ENCODE data around the gene PDE4D.

The PDE4D gene

DNA sequence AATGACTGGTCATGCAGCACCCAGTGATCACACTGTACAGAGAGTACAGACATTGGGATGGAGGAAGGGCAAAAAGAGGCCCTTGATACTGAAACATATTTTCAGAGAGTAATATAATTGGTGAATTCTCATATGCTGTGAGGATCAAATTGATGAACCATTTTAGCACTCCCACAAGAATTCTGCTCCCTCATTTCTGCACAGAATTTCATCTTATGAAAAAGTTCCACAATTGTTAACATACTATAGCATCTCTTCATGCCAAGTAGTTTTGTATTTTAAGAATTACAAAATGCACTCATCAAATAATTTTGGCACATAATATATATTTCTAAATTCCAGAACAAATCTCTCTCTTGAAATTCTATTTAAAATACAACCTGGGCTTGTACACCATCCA is 351.2 kb downstream of the PDE4D start:
- no peak for DNase-seq

DNA sequence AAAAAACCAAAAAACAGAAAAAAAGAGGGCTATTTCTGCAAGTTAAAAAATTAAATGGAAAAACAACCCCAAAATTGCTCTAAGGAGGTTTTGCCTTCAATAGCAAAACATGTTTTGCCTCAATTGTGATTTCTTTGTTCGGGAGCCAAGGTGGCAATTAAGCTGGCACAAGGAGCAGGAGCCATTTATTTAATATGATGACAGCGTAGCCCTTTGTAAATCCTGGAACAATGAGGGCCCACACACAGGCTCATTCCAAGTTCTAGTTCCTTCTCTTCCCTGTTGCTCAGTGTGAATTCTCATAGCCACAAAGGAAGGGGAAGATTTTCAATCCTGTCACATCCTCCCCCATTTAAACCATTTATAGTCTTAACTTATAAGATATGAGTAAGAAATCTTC is 353.2 kb downstream of the PDE4D start:
- DNase-seq, result no peak

DNA sequence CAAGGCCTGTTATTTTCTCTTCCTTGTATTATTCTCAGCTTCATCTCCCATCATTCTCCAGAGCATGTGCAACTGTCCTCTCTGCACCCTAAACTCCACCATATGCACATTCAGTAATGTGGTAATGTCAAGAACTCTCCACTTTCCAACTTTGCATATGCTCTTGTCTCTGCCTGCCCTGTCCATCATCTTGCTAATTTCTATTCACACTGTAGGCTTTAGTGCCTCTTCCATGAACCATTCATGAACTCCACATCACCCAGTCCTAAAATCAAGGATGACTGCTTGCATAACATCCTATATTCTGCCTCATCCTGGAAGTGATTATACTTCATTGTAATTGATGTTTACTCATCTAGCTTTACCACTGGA is 354.8 kb downstream of the PDE4D start:
- DNase-seq, result no peak

DNA sequence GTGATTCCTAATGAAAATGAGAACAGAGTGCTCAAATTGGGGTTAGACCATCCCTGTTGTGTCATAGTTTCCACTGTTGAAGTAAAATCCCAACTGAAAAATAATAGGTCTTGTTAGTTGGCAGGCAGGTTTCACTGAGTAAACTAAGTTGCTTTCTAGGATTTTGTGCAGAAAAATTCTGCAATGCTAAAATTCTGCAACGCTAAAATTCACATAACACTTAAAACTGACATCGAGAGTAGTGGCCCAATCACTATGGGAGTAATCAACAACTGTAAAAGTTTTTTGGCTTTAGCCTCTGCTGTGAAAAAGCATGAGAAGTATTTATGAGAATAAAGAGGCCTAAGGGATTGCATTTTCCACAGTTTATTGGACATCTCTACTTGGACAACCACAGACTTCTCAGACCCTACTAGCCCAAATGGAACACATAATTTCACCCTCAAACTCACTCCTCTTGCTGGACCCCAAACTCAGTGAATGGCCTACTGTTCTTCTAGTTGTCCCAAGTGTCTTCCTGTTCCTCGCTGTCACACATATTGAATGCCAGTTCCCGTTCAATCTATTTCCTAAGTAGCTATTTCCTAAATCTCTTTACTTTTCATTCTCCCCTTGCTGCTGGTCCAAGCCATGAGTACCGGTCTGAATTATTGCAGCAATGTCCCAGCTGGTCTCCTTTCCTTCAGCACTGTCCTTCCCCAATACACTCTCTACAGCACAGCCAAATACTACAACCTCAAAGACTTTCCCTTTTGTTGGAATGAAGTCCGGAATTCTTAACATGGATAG is 355.4 kb downstream of the PDE4D start:
- DNase-seq, result no peak

DNA sequence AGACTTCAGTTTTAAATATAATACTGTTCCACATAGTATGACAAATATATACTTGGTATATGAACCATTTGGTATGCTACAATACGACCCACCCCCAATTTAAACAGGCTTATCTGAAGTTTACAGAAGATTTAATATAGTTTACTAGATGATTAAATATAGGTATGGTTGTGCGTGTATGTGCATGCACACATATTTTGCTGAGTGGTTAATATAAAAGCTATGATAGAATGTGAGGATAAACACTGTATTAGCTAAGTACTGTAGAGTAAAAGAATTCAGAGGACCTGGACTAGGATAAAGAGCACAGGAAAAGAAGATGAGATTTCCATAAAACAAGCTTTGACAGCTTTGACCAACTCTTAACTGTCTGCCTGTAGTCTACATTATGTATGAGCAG is 356.7 kb downstream of the PDE4D start:
- no peak for DNase-seq

DNA sequence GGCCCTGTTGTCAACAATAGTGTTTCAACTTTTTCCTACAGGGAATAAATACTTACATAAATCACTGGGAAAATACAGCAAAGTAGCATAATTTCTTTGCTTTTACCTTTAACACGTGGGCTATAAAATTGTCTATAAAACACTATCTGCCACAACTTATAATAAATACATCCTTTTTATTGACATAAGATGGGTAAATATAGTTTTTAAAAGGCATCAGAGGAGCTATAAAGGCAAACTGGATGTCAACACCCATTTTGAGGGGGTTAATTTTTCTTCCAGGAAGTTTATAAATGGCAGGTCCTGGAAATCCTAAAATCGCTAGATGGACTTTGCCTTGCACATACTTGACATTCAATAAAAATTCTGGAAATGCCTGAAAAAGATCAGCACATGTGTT is 358.0 kb downstream of the PDE4D start:
- DNase-seq, result no peak

DNA sequence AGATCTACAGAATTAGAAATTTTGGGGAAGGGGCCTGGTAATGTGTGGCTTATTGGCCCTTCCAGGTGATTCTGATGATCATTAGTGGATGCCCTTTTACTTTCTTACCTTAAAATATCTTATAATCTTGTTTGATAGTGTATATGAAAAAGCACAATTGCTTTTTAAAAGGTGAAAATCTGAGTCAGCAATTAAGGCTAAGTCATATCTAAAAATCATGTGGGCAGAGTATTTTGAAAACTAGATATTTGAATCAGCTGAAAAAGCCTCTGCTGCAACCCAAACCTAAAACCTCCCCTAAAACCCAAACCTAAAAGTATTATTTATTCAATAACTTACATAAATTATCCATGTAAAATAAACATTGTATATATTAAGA is 359.8 kb downstream of the PDE4D start:
- no peak for DNase-seq

DNA sequence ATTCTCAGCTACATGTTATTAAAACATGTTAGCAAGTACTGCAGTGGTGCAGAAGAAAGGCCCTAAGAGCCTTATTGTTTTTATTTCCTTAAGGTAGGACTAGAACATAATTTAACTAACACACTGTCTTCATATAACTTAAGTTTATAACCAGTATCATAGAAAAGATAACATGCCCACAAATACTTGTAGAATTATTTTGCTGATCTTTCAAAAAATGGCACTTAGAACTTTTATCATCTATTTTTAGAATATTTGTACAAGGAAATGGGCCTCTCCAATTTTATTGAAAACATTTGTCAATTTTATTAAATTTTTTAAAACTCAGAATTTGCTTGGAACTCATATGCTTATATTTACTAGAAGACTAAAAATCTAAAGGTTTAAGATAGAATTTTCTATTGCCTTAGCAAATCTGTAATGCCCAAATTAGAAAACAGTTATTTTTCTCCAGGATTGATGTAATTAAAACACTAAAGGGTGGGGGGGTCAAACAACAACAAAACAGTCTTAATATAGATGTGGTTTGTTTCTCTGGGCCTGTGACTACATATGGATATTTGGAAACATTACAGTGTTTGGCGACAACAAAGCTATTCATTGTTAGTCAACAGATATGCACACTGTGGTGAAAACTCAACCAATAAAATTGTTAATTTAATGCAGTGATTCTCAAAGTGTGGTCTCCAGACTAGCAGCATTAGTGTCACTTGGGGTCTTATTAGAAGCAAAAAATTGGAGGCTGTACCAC is 360.4 kb downstream of the PDE4D start:
- no peak for DNase-seq

DNA sequence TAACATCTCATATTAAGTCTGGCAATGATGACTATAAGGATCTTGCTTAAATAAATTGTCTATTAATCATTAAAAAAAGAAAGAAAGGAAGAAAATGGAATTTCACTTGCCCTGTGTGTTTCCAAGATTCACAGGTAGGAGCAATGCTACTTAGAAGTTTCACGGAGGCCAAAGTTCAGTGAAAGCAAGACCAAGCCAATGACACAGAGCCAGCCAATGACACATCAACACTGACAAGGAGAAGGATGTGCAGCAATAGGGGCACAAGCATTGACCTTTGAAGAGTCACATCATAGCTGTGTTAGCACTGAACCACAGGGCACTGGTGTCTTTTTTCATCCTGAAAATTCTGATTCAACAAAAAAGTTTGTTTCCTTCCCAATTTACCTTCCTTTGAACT is 364.3 kb downstream of the PDE4D start:
- no peak for DNase-seq

DNA sequence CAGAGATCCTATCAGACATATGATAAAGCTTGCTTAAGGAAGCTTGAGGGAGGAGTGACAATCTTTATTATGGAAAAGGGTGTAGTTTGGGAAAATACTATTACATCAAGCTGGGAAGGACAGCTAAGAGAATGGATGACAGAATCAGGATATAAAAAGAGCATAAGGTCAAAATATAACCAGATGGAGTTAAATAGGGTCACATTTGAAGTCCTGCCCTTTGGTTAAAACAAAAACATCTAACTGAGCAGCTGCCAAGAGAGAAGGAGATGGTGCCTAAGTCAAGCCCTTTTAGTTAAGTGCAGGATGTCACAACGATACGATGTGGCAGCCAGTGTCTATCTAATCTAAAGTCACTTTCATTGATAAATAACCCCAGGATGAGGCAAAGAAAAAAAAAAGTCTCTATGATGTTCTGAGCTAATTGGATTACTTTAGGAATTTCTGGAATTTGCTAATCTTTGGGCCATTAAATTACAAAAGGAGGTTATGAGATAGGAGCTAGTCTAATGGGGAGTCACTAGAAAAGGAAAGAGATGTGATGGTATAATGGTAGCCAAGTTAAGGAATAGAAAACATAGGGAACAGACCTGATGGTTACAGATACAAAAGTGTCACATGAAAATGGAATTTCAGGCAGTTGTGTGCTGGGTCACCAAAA is 365.2 kb downstream of the PDE4D start:
- no peak for DNase-seq

DNA sequence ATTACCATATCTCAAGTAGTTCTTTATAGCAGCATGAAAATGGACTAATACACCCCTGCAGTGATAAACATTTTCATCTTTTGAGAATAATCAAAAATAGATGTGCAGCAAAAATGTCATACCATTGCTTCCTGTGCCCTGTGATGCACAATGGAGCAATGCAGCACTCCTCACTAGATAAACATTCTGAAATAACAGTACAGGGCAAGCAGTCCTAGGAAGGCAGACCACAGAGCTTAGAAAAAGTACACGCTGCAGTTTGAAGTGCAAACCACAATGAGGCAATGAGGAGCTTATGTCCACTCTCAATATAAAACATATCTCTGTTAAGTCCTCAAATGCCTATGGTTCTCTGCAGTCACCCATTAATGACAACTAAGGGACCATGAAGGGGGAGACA is 367.6 kb downstream of the PDE4D start:
- no peak for DNase-seq

DNA sequence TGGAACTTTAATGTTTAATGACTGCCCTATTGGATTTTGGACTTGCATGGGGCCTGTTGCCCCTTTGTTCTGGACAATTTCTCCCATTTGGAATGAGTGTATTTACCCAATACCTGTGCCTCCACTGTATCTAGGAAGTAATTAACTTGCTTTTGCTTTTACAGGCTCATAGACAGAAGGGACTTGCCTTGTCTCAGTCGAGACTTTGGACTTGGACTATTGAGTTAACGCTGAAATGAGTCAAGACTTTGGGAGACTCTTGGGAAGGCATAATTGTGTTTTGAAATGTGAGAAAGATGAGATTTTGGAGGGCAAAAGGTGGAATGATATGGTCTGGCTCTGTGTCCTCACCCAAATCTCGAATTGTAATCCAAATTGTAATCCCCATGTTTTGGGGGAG is 368.2 kb downstream of the PDE4D start:
- DNase-seq, result no peak

DNA sequence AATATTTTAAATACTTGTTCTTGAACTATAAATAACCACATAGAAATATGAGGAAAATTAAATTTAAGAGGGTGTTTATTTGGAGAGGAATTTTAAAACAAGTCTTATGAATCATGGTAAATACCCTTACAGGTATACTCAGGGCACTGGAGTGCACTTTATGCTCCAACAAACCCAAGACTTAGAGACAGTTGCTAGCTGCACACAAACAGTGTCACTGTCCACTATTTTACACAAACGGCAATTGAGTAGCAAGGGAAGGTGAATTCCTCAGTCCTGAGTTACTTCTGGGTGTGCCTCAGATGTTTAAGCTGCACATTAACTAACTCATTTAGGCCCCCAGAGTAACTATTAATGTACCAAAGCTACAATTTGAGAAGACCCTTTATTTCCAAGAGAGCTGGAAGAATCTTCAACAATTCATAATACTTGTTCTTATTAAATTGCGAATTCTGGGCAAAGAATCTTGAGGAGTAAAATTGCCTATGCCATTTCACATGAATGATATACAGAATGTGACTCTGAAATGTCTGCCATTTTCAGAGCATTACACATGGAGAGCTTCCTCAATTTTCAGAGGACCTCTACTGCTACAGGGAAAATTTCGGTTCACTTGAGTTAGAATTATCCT is 371.2 kb downstream of the PDE4D start:
- DNase-seq, result no peak

DNA sequence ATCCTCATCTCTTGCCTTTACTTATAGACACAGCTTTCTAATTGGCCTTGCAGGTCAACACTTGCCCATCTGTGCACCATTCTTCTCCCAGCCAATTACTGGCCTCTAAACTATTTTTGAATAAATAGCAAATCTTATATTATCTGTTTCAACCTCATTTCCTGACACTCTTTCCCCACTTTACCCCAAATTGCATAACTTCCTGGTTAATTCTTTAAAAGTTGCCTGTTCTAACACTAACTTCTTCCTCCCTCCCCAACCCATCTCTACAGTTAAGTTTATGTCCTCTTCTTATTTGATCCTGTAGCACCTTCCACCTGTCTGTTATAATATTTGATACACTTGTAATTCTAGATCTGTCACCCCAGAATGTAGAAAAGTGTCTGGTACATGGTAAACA is 372.1 kb downstream of the PDE4D start:
- DNase-seq, result no peak

DNA sequence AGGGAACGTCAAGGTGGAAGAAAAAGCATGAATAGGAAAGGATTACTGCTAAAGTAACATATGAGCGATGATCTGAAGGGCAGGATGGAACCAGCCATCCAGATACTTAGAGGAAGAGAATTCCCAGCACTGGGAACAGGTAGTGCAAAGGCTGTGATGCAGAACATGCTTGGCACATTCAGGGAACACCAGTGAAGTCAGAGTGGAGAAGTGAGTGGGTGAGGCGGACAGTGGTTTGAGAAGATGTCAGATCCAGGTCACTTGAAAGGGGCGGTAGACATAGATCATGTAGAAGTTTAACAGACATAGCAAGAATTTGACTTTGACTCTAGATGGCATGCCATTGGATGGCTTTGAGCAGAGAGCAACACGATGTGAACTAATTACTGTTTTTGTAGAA is 374.2 kb downstream of the PDE4D start:
- DNase-seq, result no peak

DNA sequence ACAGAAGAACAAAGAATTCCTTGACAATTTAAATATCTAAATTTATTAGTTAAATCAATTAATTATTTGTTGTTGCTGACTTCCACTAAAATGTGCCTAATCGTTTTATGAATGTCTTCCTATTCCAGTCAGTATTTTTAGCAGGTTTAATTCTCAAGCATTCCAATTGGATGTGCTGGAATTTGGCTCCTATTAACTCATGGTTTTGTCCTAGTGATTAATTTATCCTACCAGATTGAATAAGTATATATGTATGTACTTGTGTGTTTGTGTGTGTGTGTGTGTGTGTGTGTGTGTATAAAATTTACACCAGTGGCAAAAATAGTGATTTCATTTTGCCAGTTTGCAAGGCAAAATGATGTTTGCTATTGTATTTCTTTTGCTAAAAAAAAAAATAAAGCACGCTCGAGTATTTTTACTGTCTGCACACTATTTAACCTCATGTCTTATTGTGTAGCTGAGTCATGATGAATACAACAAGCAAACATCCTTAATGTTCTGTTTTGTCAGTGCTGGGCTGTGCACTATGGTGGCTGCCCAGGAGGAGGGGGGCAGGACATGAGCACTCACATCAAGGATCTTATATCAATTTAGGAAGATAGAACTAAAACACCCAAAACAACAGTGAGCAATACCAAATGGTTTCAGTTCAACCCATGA is 375.5 kb downstream of the PDE4D start:
- DNase-seq, result no peak

DNA sequence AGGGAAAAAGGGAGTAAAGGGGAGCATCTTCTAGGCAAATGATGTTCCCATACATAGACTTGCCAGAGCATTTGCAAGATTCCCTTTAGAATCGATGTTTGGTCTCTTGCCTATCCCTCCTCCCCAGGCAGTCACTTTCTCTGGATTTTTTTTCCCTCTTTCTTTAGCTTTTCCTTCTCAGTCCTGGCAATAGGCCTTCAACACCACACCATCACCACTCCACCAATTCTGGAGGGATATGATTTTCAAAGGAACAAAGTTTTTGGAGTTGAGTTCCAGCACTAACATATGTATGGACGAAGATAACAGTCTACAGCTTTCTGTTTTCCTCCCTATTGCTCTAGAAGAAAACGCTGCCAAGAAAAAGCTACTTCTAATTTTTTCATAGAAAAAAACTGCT is 377.4 kb downstream of the PDE4D start:
- no peak for DNase-seq

DNA sequence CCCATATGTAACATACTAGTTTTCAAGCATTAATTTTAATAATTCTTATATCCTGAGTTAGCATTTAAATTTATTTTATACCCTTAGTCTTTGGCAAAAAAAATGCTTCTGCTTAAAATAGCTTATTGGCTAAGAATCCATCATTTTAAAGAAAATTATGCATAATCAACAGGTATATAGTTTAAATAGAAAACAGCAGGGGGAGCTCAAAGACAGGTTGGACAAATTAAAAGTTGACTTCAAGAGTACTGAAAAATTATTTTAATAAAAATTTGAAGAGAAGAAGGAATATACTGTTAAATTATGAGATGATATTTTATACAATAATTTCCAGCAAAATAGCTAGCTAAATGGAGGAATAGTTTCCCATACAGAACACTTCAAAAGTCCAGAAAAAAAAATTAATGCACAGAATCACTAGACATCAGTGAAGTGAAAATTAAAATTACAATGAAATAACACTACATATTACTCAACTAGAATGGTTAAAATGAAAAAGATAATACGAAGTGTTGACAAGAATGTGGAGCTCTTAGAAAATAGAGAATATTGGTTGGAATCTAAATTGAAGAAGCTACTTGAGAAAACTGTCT is 387.1 kb downstream of the PDE4D start:
- DNase-seq, result no peak

DNA sequence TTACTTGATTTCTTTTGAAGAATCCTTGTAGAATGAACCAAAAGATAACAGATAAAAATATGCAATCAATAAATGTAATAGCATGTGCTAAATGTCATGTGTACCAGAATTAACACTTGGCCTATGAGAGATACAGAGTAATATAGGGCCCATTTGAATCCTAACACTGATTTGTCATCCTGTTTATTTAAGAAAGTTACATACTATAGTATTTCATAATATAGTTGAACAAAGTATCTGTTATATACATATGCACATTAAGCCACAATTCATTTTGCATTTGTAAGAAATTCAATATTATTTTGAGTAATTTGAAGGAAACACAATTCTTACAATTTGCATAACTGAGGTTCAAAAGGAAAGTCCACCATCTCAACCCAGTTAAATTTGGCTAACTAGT is 389.5 kb downstream of the PDE4D start:
- no peak for DNase-seq

DNA sequence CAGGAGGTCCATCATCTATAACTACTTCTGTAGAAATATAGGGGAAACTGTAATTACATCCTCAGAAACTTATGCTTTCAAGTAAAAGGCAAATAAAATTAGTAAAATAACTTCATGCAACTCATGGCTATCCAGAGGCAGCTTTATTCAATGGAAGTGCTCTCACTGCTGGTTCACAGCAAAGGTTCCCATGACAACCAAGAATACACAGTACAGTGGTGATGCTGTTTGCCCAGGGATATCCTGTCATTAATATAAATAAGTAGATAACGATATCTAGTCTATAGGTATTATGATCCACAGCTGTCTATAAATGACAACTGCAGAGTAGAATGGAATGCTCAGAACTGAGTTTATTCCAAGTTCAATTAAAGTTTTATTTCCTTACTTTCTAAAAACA is 390.3 kb downstream of the PDE4D start:
- no peak for DNase-seq

DNA sequence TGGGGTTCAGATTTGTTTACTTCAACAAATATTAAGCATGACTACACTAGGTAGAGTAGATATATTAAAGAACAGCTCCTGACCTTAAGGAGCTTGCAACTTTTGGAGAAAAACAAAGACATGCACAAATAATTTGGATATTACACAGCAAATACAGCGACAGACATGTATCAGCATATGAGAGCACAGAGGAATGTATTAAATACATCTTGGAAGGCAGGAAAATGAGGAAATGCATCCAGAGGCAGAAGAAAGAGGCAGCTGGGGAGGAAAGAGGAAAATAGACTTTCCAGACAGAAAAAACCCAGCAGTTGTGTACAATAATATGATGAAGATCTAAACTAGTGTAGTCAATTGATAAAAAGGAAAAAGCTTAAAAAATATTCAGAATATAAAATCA is 392.2 kb downstream of the PDE4D start:
- no peak for DNase-seq

DNA sequence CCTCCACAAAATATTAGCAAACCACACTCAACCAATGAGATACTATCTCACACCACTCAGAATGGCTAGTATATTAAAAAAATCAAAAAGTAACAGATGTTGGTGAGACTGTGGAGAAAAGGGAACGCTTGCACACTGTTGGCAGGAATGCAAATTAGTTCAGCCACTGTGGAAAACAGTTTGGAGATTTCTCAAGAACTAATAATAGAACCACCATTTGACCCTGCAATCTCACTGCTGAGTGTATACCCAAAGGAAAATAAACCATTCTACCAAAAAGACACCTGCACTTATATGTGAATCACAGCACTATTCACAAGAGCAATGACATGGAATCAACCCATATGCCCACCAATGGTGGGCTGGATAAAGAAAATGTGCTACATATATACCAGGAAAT is 393.5 kb downstream of the PDE4D start:
- no peak for DNase-seq

DNA sequence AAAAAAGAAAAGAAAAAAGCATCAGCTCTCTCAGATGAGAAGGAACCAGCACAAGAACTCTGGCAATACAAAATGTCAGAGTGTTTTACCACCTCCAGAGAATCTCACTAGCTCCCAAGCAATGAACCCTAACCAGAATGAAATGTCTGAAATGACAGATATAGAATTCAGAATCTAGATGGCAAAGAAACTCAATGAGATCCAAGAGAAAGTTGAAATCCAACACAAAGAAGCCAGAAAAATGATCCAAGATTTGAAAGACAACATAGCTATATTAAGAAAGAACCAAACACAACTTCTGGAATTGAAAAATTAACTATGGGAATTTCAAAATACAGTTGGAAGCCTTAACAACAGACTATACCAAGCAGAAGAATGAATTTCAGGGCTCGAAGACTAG is 396.3 kb downstream of the PDE4D start:
- DNase-seq, result no peak
